Adrenal gland (tissue), 5 donors: ENCODE data around the gene CTNND2.

ENCODE experiments used
- POLR2A ChIP-seq, 2 donors: fragments of 450-650 bp; IDR thresholded peaks; one replicate each; pipeline ENCODE4 v1.6.1; 2017; ENCODE audit warnings: antibody characterized with exemption in 2 of 2, mild to moderate bottlenecking in 2 of 2, moderate library complexity in 1 of 2
- TF ChIP-seq, protein P1 (sequence below), 6 experiments: fragments of 450-650 bp in 4 of 6; fragments of 200-600 bp in 2 of 6; sonication (generic) in 1 of 6; IDR thresholded peaks; 1 replicate in 5 of 6; 2 replicates in 1 of 6; pipeline versions ENCODE4 v1.5.1 to v1.8.0; 2016 to 2021; ENCODE audit warnings: antibody characterized with exemption in 6 of 6, mild to moderate bottlenecking in 2 of 6, moderate library complexity in 1 of 6
- donor health status: DM: no; HTN: no; CAD: no.

DNA sequence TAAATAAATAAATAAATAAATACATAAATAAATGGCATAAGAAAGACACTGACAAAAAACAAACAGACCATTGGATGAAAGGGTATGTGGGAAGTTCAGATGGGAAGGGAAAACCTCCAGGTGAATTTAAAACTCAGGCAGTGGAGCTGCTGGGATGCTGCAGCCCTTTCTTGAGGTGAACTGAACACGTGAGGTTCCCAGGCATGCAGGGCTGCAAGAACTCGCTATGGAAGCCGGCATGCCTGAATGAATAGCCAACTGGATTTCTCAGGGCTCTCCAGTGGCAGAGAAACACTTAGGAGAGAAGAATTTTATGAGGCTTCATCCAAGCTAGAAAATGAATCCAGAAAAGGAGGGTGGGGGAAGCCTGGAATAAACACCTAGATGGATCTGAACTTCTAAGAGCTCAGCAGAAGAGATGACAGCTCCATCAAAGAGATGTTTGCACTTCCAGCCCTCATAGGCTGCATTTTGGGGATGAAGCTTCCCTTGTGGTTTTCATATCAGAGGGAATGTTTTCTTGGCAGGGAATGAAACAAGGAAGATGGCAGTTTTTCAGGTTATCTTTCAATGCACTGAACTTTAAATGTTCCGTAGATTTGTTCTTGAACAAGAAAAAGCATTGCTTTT lies 919.0 kb downstream of the CTNND2 start:
- TF ChIP-seq, protein P1, sequence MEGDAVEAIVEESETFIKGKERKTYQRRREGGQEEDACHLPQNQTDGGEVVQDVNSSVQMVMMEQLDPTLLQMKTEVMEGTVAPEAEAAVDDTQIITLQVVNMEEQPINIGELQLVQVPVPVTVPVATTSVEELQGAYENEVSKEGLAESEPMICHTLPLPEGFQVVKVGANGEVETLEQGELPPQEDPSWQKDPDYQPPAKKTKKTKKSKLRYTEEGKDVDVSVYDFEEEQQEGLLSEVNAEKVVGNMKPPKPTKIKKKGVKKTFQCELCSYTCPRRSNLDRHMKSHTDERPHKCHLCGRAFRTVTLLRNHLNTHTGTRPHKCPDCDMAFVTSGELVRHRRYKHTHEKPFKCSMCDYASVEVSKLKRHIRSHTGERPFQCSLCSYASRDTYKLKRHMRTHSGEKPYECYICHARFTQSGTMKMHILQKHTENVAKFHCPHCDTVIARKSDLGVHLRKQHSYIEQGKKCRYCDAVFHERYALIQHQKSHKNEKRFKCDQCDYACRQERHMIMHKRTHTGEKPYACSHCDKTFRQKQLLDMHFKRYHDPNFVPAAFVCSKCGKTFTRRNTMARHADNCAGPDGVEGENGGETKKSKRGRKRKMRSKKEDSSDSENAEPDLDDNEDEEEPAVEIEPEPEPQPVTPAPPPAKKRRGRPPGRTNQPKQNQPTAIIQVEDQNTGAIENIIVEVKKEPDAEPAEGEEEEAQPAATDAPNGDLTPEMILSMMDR (IDR thresholded peaks at IDR 0.05), result no peak
- TF ChIP-seq POLR2A (IDR thresholded peaks at IDR 0.05), result no peak
